Measurements from ENCODE around the gene FIGNL2. TPM values are rescaled to one million over a fixed set of nuclear protein-coding genes. Genes with fewer than 3 reads are reported as not detected.

FIGNL2 gene
- total RNA-seq, 2 donors from 2014 or later, result 10.5 to 17.7 TPM

DNA sequence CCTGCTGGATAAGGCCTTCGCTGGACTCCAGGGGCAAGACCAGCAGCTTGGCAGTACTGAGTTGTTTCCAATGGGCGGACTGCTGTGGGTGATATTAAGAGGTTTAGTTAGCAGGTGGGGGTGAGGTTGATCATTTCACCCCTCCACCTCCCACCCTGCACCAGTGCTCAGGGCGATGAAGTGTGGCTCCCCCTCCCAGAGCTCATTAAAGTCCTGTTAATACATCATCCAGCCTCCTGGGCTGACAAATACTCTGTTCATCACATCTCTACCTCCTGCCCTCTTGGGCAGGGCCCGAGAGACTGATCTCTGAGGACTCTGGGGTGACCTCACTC is 2.4 kb upstream of the FIGNL2 start:
- Histone ChIP-seq H3K9me3 (ENCODE audit: control insufficient read depth, low read length) (no peaks in the 10 kb centered on the region), H3K36me3 (ENCODE audit: control insufficient read depth, insufficient read depth, low read length) (no peaks in the 10 kb centered on the region), H3K4me1 (ENCODE audit: control insufficient read depth, insufficient read depth, low read length) (peaks cover 11% of the 10 kb centered on the region), H3K9ac (ENCODE audit: extremely low read depth, low read length, poor library complexity, severe bottlenecking) (no peak overlapping the region), H3K4me3 (ENCODE audit: low read length) (no peak overlapping the region), H3K27ac (ENCODE audit: low read depth, low read length) (no peak overlapping the region), H3K27me3 (ENCODE audit: control insufficient read depth, insufficient read depth, low read length, poor library complexity, severe bottlenecking) (peaks cover 16% of the 10 kb centered on the region)
- no peak for TF ChIP-seq CTCF (conservative IDR thresholded peaks at IDR 0.05)
- peak; percentile 61 for DNase-seq
- no peaks in the 10 kb centered on the region for H3K9me3 Mint-ChIP-seq
- no peak overlapping the region for H3K4me3 Mint-ChIP-seq
- no peak overlapping the region for H3K27ac Mint-ChIP-seq
- WGBS, 2 experiments (ENCODE audit: insufficient coverage in 1 of 2, insufficient read length in 1 of 2), result 95 to 100% methylated on average over 2 to 3 of the region's 4 CpGs
- H3K36me3 Mint-ChIP-seq (ENCODE audit: low read depth), result no peaks in the 10 kb centered on the region
- H3K4me1 Mint-ChIP-seq, result peaks cover 10% of the 10 kb centered on the region
- peaks cover 66% of the 10 kb centered on the region for H3K27me3 Mint-ChIP-seq (ENCODE audit: insufficient read depth)

- Histone ChIP-seq H3K9me3 (ENCODE audit: control insufficient read depth, low read length) (no peaks in the 10 kb centered on the region), H3K4me3 (ENCODE audit: low read length) (no peak overlapping the region), H3K9ac (ENCODE audit: extremely low read depth, low read length, poor library complexity, severe bottlenecking) (no peak overlapping the region), H3K27ac (ENCODE audit: low read depth, low read length) (no peak overlapping the region), H3K27me3 (ENCODE audit: control insufficient read depth, insufficient read depth, low read length, poor library complexity, severe bottlenecking) (peaks cover 16% of the 10 kb centered on the region), H3K4me1 (ENCODE audit: control insufficient read depth, insufficient read depth, low read length) (peaks cover 17% of the 10 kb centered on the region), H3K36me3 (ENCODE audit: control insufficient read depth, insufficient read depth, low read length) (no peaks in the 10 kb centered on the region)
- DNase-seq, result peak; percentile 52
- Mint-ChIP-seq H3K27ac (no peak overlapping the region), H3K4me3 (no peak overlapping the region), H3K36me3 (ENCODE audit: low read depth) (no peaks in the 10 kb centered on the region), H3K4me1 (peaks cover 12% of the 10 kb centered on the region), H3K27me3 (ENCODE audit: insufficient read depth) (peaks cover 67% of the 10 kb centered on the region), H3K9me3 (no peaks in the 10 kb centered on the region)
- WGBS, 2 experiments (ENCODE audit: insufficient coverage in 1 of 2, insufficient read length in 1 of 2), result 86 to 87% methylated on average over 5 to 8 of the region's 8 CpGs
- no peak for TF ChIP-seq CTCF (conservative IDR thresholded peaks at IDR 0.05)
Measured at GRCh38 chr12:51850081-51850964, 1.8 kb upstream of the FIGNL2 start.

DNA sequence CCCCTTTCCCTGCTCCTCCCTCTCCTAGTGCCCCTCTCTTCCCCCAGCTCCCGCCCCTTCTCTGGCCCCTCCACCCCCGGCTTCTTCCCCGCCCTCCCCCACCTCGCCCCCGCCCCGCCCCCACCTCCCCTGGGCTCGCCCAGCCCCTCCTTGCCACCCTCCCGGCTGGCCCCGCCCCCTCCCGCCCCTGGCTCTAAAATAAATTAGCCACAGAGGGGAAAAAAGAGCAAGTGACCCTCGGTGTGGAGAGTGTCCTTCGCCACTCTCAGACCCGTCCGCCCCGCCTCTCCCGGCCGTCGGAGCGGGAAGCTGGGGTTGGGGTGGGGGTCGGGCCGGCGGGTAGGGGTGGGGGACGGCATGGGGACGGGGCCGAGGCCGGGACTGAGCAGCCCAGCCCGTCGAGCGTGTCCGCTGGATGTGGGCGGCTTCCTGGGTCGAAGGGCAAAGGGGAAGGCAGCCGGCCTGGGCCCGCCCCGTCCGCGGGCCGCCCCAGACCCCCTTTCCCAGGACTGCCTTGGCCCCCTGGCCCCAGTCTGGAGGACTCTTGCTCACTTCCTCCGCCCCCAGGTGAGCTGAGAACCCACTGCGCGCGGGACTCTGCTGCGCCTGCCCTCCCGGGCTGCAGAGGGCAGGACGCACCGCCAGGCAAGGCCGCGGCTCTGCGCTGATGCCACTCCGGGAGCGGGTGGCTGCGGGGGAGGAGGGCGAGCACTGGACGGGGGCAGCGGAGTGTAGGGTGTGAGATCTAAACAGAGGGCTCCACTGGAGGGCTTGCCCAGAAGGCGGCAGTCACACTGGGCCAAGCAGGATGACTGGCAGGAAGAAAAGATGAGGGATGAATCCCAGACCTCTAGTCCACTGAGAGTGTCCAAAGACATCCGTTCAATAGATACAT is 570 bp upstream of the FIGNL2 start:
- peaks cover 18% of the 10 kb centered on the region for H3K4me1 ChIP-seq (ENCODE audit: control insufficient read depth, insufficient read depth, low read length)
- WGBS, 2 experiments (ENCODE audit: insufficient coverage in 1 of 2, insufficient read length in 1 of 2), result 14 to 19% methylated on average over 11 to 41 of the region's 57 CpGs
- H3K9ac ChIP-seq (ENCODE audit: extremely low read depth, low read length, poor library complexity, severe bottlenecking), result no peak overlapping the region
- Mint-ChIP-seq H3K27me3 (ENCODE audit: insufficient read depth) (peaks cover 77% of the 10 kb centered on the region), H3K4me1 (peaks cover 12% of the 10 kb centered on the region), H3K9me3 (no peaks in the 10 kb centered on the region), H3K27ac (no peak overlapping the region), H3K36me3 (ENCODE audit: low read depth) (no peaks in the 10 kb centered on the region), H3K4me3 (peak overlapping the region; percentile 49)
- H3K4me3 ChIP-seq (ENCODE audit: low read length), result peak overlapping the region; percentile 69
- peak overlapping the region; percentile 16 for H3K27ac ChIP-seq (ENCODE audit: low read depth, low read length)
- no peaks in the 10 kb centered on the region for H3K9me3 ChIP-seq (ENCODE audit: control insufficient read depth, low read length)
- H3K36me3 ChIP-seq (ENCODE audit: control insufficient read depth, insufficient read depth, low read length), result peaks cover 4% of the 10 kb centered on the region
- peak; percentile 91 for DNase-seq
- peak; percentile 56 for TF ChIP-seq CTCF (conservative IDR thresholded peaks at IDR 0.05)
- peaks cover 16% of the 10 kb centered on the region for H3K27me3 ChIP-seq (ENCODE audit: control insufficient read depth, insufficient read depth, low read length, poor library complexity, severe bottlenecking)

Data from endodermal cell (in vitro differentiated cells).